ENCODE measurements around the gene FHL3. TPM values are rescaled to one million over a fixed set of nuclear protein-coding genes. Genes with fewer than 3 reads are reported as not detected.

The FHL3 gene
- total and polyA plus RNA-seq, 2 donors (not counting 3 experiments of a cell fraction or from before 2014, with no cell fraction given), result 26.1 to 58.7 TPM

DNA sequence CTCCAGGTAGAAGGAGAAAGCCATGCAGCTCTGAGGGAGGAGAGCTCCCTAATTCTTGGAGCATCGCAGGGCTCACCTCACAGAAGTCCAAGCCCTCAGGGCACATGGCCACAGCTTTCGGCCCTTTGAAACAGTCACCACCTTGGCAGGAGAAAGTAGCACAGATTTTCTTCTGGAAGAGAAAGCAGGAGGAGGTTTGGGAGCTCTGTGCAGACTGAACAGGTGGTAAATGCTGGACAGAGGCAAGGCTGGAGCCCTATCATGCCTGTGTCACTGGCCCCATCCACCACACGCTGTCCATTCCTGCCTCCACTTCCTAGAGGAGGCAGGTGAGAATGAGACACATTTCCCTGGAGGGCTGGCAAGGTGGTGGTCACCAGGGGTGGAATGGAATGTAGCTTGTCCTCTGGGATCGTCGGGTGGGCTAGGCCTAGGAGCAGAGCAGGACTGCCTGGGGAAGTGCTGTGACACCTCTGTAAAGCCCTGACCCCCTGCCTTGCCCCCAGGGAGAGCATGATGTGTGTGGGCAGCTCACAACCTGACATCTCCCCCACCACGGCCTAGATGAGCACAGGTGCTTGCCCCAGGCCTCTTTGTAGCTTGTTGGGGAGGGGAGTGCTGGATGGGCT, 55.7 kb downstream of the FHL3 start:
- no TSS peak for BruUV-seq (replicated peaks)
- Histone ChIP-seq H4K20me1 (replicated peaks; ENCODE audit: control insufficient read depth, extremely low read depth, insufficient read depth, low read length) (no peaks in the 10 kb centered on the region), H3K9me3 (replicated peaks; ENCODE audit: control insufficient read depth, insufficient read depth, low read length) (no peaks in the 10 kb centered on the region), H3K4me2 (ENCODE audit: insufficient read depth, low read length) (no peak overlapping the region), H3K27ac (ENCODE audit: insufficient read depth, low read depth, low read length) (no peak overlapping the region), H3K4me3 (replicated peaks in 1 of 3; ENCODE audit: insufficient read depth in 1 of 3, low read depth in 1 of 3, low read length in 3 of 3) (no peak overlapping the region), H3K27me3 (ENCODE audit: control insufficient read depth in 2 of 2, insufficient read depth in 2 of 2, low read length in 2 of 2) (no peaks in the 10 kb centered on the region), H2AFZ (ENCODE audit: low read depth, low read length) (no peak overlapping the region), H3K9me1 (replicated peaks; ENCODE audit: control insufficient read depth, extremely low read depth, insufficient read depth, low read length) (no peaks in the 10 kb centered on the region), H3K4me1 (ENCODE audit: control insufficient read depth, extremely low read depth, insufficient read depth, low read length) (peaks cover 12% of the 10 kb centered on the region), H3K9ac (replicated peaks; ENCODE audit: extremely low read depth, insufficient read depth, low read length) (no peak overlapping the region), H3K79me2 (ENCODE audit: control insufficient read depth, insufficient read depth, low read length) (no peaks in the 10 kb centered on the region), H3K36me3 (ENCODE audit: control insufficient read depth in 2 of 2, extremely low read depth in 1 of 2, insufficient read depth in 2 of 2, low read length in 2 of 2) (no peaks in the 10 kb centered on the region)
- dilution Hi-C loops (cut with MboI; ENCODE audit: extremely low pct_ligation_motif_present, low sequenced_read_pairs), result no loop called here
- DNase-seq (ENCODE audit: low read depth, low spot score) (no peak), FAIRE-seq (no peak)
- CTCF ChIA-PET, result interaction anchor here (0.9 to 1.2 kb wide), 3 partner anchors 14 to 90 kb away, joined by 3 to 4 read pairs (median 4); no protein-coding TSS in a partner anchor
- TF ChIP-seq GATA2 (IDR thresholded peaks at IDR 0.05; ENCODE audit: insufficient read depth, insufficient read length, low read depth, low read length) (no peak), POLR2A (IDR thresholded peaks at IDR 0.05; ENCODE audit: low read depth, low read length) (no peak), JUN (IDR thresholded peaks at IDR 0.05; ENCODE audit: borderline replicate concordance, insufficient read depth, insufficient read length, low read depth) (no peak)
- TF ChIP-seq, protein P1, sequence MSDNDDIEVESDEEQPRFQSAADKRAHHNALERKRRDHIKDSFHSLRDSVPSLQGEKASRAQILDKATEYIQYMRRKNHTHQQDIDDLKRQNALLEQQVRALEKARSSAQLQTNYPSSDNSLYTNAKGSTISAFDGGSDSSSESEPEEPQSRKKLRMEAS (IDR thresholded peaks at IDR 0.05; ENCODE audit: insufficient read depth, insufficient read length), result no peak
- POLR2A ChIA-PET, result no interaction called here
- intact Hi-C loops (cut with micrococcal nuclease), result loop anchor here (5.0 kb wide), 1 partner anchor 57 kb away; no protein-coding TSS in a partner anchor

DNA sequence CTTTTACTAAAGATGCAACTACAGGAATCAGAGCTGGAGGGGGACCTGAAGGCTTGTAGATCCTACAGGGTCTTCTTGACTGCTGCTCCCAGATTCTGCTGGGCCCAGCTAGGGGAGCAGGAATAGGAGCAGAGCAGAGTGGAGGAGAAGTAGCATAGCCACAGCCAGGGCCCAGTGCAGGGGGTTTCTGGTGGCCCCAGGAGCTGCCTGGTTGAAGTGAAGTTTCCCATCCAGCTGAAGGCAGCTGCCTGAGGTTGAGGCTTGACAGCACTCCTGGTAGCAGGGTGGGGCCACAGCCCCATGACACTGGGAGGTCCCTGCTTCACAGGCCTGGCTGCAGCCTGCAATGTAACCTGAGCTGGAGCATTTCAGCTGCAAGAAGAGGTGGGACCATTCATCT, 56.5 kb downstream of the FHL3 start:
- no peak for FAIRE-seq
- dilution Hi-C loops (cut with MboI; ENCODE audit: extremely low pct_ligation_motif_present, low sequenced_read_pairs) (no loop called here), intact Hi-C loops (cut with micrococcal nuclease) (loop anchor here (5.0 kb wide), 1 partner anchor 57 kb away; no protein-coding TSS in a partner anchor)
- TF ChIP-seq EZH2 (IDR thresholded peaks at IDR 0.05; ENCODE audit: borderline replicate concordance, low read depth, low read length, severe bottlenecking), result no peak
- TF ChIP-seq MYC (IDR thresholded peaks at IDR 0.05; ENCODE audit: low read depth, low read length), result no peak
- TF ChIP-seq, protein P1 (IDR thresholded peaks at IDR 0.05; ENCODE audit: insufficient read depth, insufficient read length), result no peak
- no peak for TF ChIP-seq POLR2AphosphoS5 (IDR thresholded peaks at IDR 0.05; ENCODE audit: insufficient read depth, low read depth, low read length)
- no peak for TF ChIP-seq FOS (IDR thresholded peaks at IDR 0.05; ENCODE audit: borderline replicate concordance, insufficient read depth, low read length)
- TF ChIP-seq JUN (IDR thresholded peaks at IDR 0.05; ENCODE audit: borderline replicate concordance, insufficient read depth, insufficient read length, low read depth), result no peak
- TF ChIP-seq GATA2 (IDR thresholded peaks at IDR 0.05; ENCODE audit: insufficient read depth, insufficient read length, low read depth, low read length), result no peak
- TF ChIP-seq, protein P2, sequence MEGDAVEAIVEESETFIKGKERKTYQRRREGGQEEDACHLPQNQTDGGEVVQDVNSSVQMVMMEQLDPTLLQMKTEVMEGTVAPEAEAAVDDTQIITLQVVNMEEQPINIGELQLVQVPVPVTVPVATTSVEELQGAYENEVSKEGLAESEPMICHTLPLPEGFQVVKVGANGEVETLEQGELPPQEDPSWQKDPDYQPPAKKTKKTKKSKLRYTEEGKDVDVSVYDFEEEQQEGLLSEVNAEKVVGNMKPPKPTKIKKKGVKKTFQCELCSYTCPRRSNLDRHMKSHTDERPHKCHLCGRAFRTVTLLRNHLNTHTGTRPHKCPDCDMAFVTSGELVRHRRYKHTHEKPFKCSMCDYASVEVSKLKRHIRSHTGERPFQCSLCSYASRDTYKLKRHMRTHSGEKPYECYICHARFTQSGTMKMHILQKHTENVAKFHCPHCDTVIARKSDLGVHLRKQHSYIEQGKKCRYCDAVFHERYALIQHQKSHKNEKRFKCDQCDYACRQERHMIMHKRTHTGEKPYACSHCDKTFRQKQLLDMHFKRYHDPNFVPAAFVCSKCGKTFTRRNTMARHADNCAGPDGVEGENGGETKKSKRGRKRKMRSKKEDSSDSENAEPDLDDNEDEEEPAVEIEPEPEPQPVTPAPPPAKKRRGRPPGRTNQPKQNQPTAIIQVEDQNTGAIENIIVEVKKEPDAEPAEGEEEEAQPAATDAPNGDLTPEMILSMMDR (IDR thresholded peaks at IDR 0.05; ENCODE audit: extremely low read depth in 1 of 2, insufficient read depth in 1 of 2, low read depth in 1 of 2, low read length in 2 of 2), result no peak
- TF ChIP-seq POLR2A (IDR thresholded peaks at IDR 0.05; ENCODE audit: low read depth, low read length), result no peak
- Histone ChIP-seq H3K27ac (ENCODE audit: insufficient read depth, low read depth, low read length) (no peak overlapping the region), H3K4me1 (ENCODE audit: control insufficient read depth, extremely low read depth, insufficient read depth, low read length) (peaks cover 12% of the 10 kb centered on the region), H3K36me3 (ENCODE audit: control insufficient read depth in 2 of 2, extremely low read depth in 1 of 2, insufficient read depth in 2 of 2, low read length in 2 of 2) (peaks cover 0 to 3% of the 10 kb centered on the region in 2 experiments), H3K9ac (replicated peaks; ENCODE audit: extremely low read depth, insufficient read depth, low read length) (no peak overlapping the region), H3K9me3 (replicated peaks; ENCODE audit: control insufficient read depth, insufficient read depth, low read length) (no peaks in the 10 kb centered on the region), H4K20me1 (replicated peaks; ENCODE audit: control insufficient read depth, extremely low read depth, insufficient read depth, low read length) (no peaks in the 10 kb centered on the region), H3K9me1 (replicated peaks; ENCODE audit: control insufficient read depth, extremely low read depth, insufficient read depth, low read length) (no peaks in the 10 kb centered on the region), H2AFZ (ENCODE audit: low read depth, low read length) (no peak overlapping the region), H3K4me3 (replicated peaks in 1 of 3; ENCODE audit: insufficient read depth in 1 of 3, low read depth in 1 of 3, low read length in 3 of 3) (no peak overlapping the region), H3K4me2 (ENCODE audit: insufficient read depth, low read length) (no peak overlapping the region), H3K27me3 (ENCODE audit: control insufficient read depth in 2 of 2, insufficient read depth in 2 of 2, low read length in 2 of 2) (no peaks in the 10 kb centered on the region), H3K79me2 (ENCODE audit: control insufficient read depth, insufficient read depth, low read length) (no peaks in the 10 kb centered on the region)
- DNase-seq (ENCODE audit: low read depth, low spot score), result no peak
- POLR2A ChIA-PET, result no interaction called here
- no TSS peak for BruUV-seq (replicated peaks)
- CTCF ChIA-PET, result interaction anchor here (0.7 to 1.2 kb wide), 6 partner anchors 13 to 346 kb away, joined by 3 to 4 read pairs (median 4); no protein-coding TSS in a partner anchor
